Measurements from ENCODE around the gene MXD4. TPM values are rescaled to one million over a fixed set of nuclear protein-coding genes. Genes with fewer than 3 reads are reported as not detected.

Gene MXD4
- total and polyA plus RNA-seq, 2 experiments from 2014 or later = 30.9 to 70.5 TPM

DNA sequence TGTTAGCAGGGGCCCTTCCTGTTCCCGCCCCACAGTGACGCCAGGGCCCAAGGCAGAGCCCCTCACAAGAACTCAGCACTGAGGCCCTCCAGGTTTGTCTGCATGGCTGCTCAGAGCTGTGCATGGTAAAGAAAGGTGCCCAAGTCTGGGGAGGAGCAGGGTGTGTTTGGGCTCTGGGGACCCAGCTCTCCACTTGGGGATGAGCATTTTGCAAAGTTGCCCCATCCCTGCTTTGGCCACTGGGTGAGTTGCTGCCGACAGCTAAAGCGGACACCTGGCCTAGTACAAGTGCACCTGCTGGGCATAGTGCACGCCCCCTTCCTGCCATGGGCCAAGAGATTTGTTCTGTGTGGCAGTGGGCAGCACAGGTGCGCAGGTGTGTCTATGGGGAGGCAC, 2.0 kb upstream of the MXD4 start:
- no peak for TF ChIP-seq EZH2phosphoT487 (IDR thresholded peaks at IDR 0.05; ENCODE audit: insufficient read depth, low read depth)
- no peak for TF ChIP-seq EZH2 (IDR thresholded peaks at IDR 0.05; ENCODE audit: insufficient read depth, poor library complexity, severe bottlenecking)
- no peak overlapping the region for H3K4me3 ChIP-seq
- H3K27ac ChIP-seq = no peak overlapping the region
- H2AFZ ChIP-seq = no peak overlapping the region
- H3K9me2 ChIP-seq (ENCODE audit: insufficient read depth) = no peaks in the 10 kb centered on the region
- in situ Hi-C loops (cut with MboI) = no loop called here
- no peaks in the 10 kb centered on the region for H3K27me3 ChIP-seq (replicated peaks; ENCODE audit: insufficient read depth)
- H3K4me2 ChIP-seq (ENCODE audit: unreplicated experiment) = no peak overlapping the region
- 0 out of 2 replicates have a peak, but pooled peaks cover 16% of the 10 kb centered on the region for H3K4me1 ChIP-seq (ENCODE audit: insufficient read depth)
- H4K20me1 ChIP-seq (ENCODE audit: insufficient read depth) = no peaks in the 10 kb centered on the region
- WGBS, 2 experiments (ENCODE audit: low coverage in 1 of 2, low lambda C conversion rate in 2 of 2, missing lambda C conversion rate in 2 of 2) = 93 to 98% methylated on average over 5 to 6 of the region's 6 CpGs
- H3K79me2 ChIP-seq (ENCODE audit: insufficient read depth) = peaks cover 24% of the 10 kb centered on the region
- no peak overlapping the region for H3K9ac ChIP-seq
- DNase-seq = no peak
- no peaks in the 10 kb centered on the region for H3K36me3 ChIP-seq (ENCODE audit: low read depth)
- H3F3A ChIP-seq (ENCODE audit: insufficient read depth) = peaks cover 6% of the 10 kb centered on the region; the same call in 1 of the 2 replicates
- no peaks in the 10 kb centered on the region for H3K9me3 ChIP-seq (ENCODE audit: low read depth)

DNA sequence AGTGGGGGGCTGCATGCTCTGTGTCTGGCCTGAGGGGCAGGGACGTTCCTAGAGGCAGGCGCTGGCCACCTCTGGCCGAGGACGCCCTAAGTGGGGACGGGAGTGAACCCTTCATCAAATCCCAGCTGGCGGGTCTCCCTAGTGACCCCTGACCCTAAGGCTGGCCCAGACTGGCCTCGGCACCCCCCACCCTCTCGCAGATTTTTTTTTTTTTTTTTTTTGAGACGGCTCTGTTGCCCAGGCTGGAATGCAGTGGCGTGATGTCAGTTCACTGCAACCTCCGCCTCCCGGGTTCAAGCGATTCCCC, 988 bp upstream of the MXD4 start:
- Histone ChIP-seq H2AFZ (peak overlapping the region; percentile 72), H3F3A (ENCODE audit: insufficient read depth) (peaks cover 6% of the 10 kb centered on the region; the same call in 1 of the 2 replicates), H3K79me2 (ENCODE audit: insufficient read depth) (peaks cover 34% of the 10 kb centered on the region), H3K27ac (peak overlapping the region; percentile 68), H3K9me3 (ENCODE audit: low read depth) (no peaks in the 10 kb centered on the region), H3K9ac (peak overlapping the region; percentile 85), H4K20me1 (ENCODE audit: insufficient read depth) (no peaks in the 10 kb centered on the region), H3K9me2 (ENCODE audit: insufficient read depth) (no peaks in the 10 kb centered on the region), H3K4me1 (ENCODE audit: insufficient read depth) (0 out of 2 replicates have a peak, but pooled peaks cover 16% of the 10 kb centered on the region), H3K36me3 (ENCODE audit: low read depth) (no peaks in the 10 kb centered on the region), H3K27me3 (replicated peaks; ENCODE audit: insufficient read depth) (no peaks in the 10 kb centered on the region), H3K4me2 (ENCODE audit: unreplicated experiment) (peak overlapping the region; percentile 64), H3K4me3 (peak overlapping the region; percentile 80)
- DNase-seq = no peak
- in situ Hi-C loops (cut with MboI) = no loop called here
- TF ChIP-seq EZH2 (IDR thresholded peaks at IDR 0.05; ENCODE audit: insufficient read depth, poor library complexity, severe bottlenecking) (no peak), EZH2phosphoT487 (IDR thresholded peaks at IDR 0.05; ENCODE audit: insufficient read depth, low read depth) (no peak)
- WGBS, 2 experiments (ENCODE audit: low coverage in 1 of 2, low lambda C conversion rate in 2 of 2, missing lambda C conversion rate in 2 of 2) = 32 to 37% methylated on average over 12 to 13 of the region's 13 CpGs

GRCh38 chr4:2262145-2262943, 435 bp upstream of the MXD4 start:
- in situ Hi-C loops (cut with MboI) = no loop called here
- Histone ChIP-seq H2AFZ (peak overlapping the region; percentile 72), H3K36me3 (ENCODE audit: low read depth) (no peaks in the 10 kb centered on the region), H3K4me2 (ENCODE audit: unreplicated experiment) (peak overlapping the region; percentile 64), H3K4me1 (ENCODE audit: insufficient read depth) (0 out of 2 replicates have a peak, but pooled peaks cover 16% of the 10 kb centered on the region), H3F3A (ENCODE audit: insufficient read depth) (peaks cover 6% of the 10 kb centered on the region; the same call in 1 of the 2 replicates), H3K9ac (peak overlapping the region; percentile 85), H4K20me1 (ENCODE audit: insufficient read depth) (no peaks in the 10 kb centered on the region), H3K79me2 (ENCODE audit: insufficient read depth) (peaks cover 39% of the 10 kb centered on the region), H3K4me3 (peak overlapping the region; percentile 80), H3K9me3 (ENCODE audit: low read depth) (no peaks in the 10 kb centered on the region), H3K9me2 (ENCODE audit: insufficient read depth) (no peaks in the 10 kb centered on the region), H3K27ac (peak overlapping the region; percentile 68), H3K27me3 (replicated peaks; ENCODE audit: insufficient read depth) (no peaks in the 10 kb centered on the region)
- 1 to 2% methylated on average over 55 to 69 of the region's 98 CpGs for WGBS, 2 experiments (ENCODE audit: low coverage in 1 of 2, low lambda C conversion rate in 2 of 2, missing lambda C conversion rate in 2 of 2)
- no peak for TF ChIP-seq EZH2 (IDR thresholded peaks at IDR 0.05; ENCODE audit: insufficient read depth, poor library complexity, severe bottlenecking)
- no peak for TF ChIP-seq EZH2phosphoT487 (IDR thresholded peaks at IDR 0.05; ENCODE audit: insufficient read depth, low read depth)
- peak; percentile 100 for DNase-seq

DNA sequence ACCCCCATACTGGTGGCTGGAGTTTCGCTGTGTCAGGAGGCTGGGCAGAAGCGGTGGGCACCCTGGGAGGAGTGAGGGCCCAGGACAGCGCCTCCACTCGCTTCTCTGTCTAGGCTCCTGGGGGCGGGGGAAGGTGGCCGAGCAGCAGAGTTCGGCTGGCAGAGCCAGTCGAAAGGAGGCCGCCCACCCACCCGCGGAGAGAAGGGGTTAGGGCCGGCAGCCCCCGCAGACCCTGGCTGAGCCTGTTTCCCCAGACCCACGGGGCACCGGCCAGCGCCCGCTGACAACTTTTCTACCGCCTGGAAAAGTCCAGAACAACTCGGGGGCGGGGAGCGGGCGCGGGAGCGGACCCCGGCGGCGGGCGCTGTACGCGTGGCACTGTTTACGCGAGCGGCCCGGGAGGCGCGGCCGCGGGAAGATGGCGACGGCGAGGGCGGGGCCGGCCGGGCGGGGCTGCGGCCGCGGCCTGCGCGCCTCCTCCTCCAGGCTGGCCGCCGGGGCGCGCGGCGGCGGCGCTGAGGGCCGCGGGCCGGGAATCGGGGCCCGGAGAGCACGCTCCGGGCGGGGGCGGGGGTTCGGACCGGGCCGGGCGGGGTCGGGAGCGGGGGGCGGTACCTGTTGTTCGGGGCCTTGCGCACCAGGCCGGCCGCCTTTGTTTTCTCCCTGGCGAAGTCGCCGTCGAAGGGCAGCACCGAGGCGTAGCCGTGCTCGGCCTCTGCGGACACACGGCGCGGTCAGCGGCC, 628 bp downstream of the MXD4 start:
- Histone ChIP-seq H3K27me3 (replicated peaks; ENCODE audit: insufficient read depth) (no peaks in the 10 kb centered on the region), H3K36me3 (ENCODE audit: low read depth) (no peaks in the 10 kb centered on the region), H3K79me2 (ENCODE audit: insufficient read depth) (peaks cover 48% of the 10 kb centered on the region), H3K9ac (peak overlapping the region; percentile 99), H4K20me1 (ENCODE audit: insufficient read depth) (no peaks in the 10 kb centered on the region), H3F3A (ENCODE audit: insufficient read depth) (peaks cover under 1% of the 10 kb centered on the region; the same call in 1 of the 2 replicates), H3K4me3 (peak overlapping the region; percentile 99), H3K4me1 (ENCODE audit: insufficient read depth) (0 out of 2 replicates have a peak, but pooled peaks cover 13% of the 10 kb centered on the region), H3K9me2 (ENCODE audit: insufficient read depth) (no peaks in the 10 kb centered on the region), H3K4me2 (ENCODE audit: unreplicated experiment) (peak overlapping the region; percentile 89), H3K9me3 (ENCODE audit: low read depth) (no peaks in the 10 kb centered on the region), H2AFZ (peak overlapping the region; percentile 59; the same call in 1 of the 2 replicates), H3K27ac (peak overlapping the region; percentile 78)
- DNase-seq = peak; percentile 87
- 0 to 1% methylated on average over 41 to 62 of the region's 91 CpGs for WGBS, 2 experiments (ENCODE audit: low coverage in 1 of 2, low lambda C conversion rate in 2 of 2, missing lambda C conversion rate in 2 of 2)
- TF ChIP-seq EZH2phosphoT487 (IDR thresholded peaks at IDR 0.05; ENCODE audit: insufficient read depth, low read depth) = no peak
- no peak for TF ChIP-seq EZH2 (IDR thresholded peaks at IDR 0.05; ENCODE audit: insufficient read depth, poor library complexity, severe bottlenecking)
- in situ Hi-C loops (cut with MboI) = no loop called here
